GM21723 (cell line): ENCODE data around the gene TSPAN6.

Source experiments
- ATAC-seq: cut with Tn5 transposase; IDR thresholded peaks from one replicate; pipeline ENCODE4 v1.9.1; 2021; ENCODE audit warnings: mild to moderate bottlenecking, moderate library complexity; ENCODE audit not compliant: unreplicated experiment

TSPAN6 gene

GRCh38 chrX:100648458-100649417, 12.1 kb upstream of the TSPAN6 start:
- no peak for ATAC-seq

- ATAC-seq: no peak
Measured at GRCh38 chrX:100647739-100648138, 11.1 kb upstream of the TSPAN6 start.

- ATAC-seq: no peak
Measured at GRCh38 chrX:100647095-100647494, 10.5 kb upstream of the TSPAN6 start.

GRCh38 chrX:100645106-100645505, 8.5 kb upstream of the TSPAN6 start:
- no peak for ATAC-seq

- ATAC-seq: no peak
Measured at GRCh38 chrX:100643956-100644860, 7.6 kb upstream of the TSPAN6 start, which contains the start of gene SRPX2. TSS of gene SRPX2 (plus strand) at chrX:100644199. CDS start at chrX:100646323, 2,124 bp downstream.

GRCh38 chrX:100643212-100643611, 6.6 kb upstream of the TSPAN6 start:
- ATAC-seq: no peak

- no peak for ATAC-seq
Measured at GRCh38 chrX:100642290-100642689, 5.7 kb upstream of the TSPAN6 start.

GRCh38 chrX:100635989-100636320, 651 bp downstream of the TSPAN6 start:
- ATAC-seq: no peak

- no peak for ATAC-seq
Measured at GRCh38 chrX:100635040-100635439, 1.6 kb downstream of the TSPAN6 start.

GRCh38 chrX:100625985-100626491, 10.6 kb downstream of the TSPAN6 start:
- ATAC-seq: peak; percentile 97

GRCh38 chrX:100623001-100623400, 13.6 kb downstream of the TSPAN6 start:
- ATAC-seq: no peak

- ATAC-seq: peak; percentile 100
Measured at GRCh38 chrX:100615005-100615404, 21.6 kb downstream of the TSPAN6 start.

- no peak for ATAC-seq
Measured at GRCh38 chrX:100611951-100612350, 24.7 kb downstream of the TSPAN6 start.

GRCh38 chrX:100609591-100609990, 27.0 kb downstream of the TSPAN6 start:
- ATAC-seq: no peak

- ATAC-seq: no peak
Measured at GRCh38 chrX:100606753-100607152, 29.9 kb downstream of the TSPAN6 start.

- ATAC-seq: no peak
Measured at GRCh38 chrX:100600758-100601157, 35.8 kb downstream of the TSPAN6 start.

GRCh38 chrX:100600340-100600739, 36.3 kb downstream of the TSPAN6 start:
- ATAC-seq: no peak

- no peak for ATAC-seq
Measured at GRCh38 chrX:100599456-100599855, 37.1 kb downstream of the TSPAN6 start.

- ATAC-seq: no peak
Measured at GRCh38 chrX:100596601-100597000, 40.0 kb downstream of the TSPAN6 start.

- ATAC-seq: no peak
Measured at GRCh38 chrX:100593581-100593980, 43.0 kb downstream of the TSPAN6 start.

- no peak for ATAC-seq
Measured at GRCh38 chrX:100593126-100593525, 43.5 kb downstream of the TSPAN6 start.
